GM23338 (cell line): ENCODE measurements around the gene KRT81.

Experiments
- CREB1 ChIP-seq: fragments of 250-450 bp; sonication (Bioruptor Pico); IDR thresholded peaks from 2 replicates; pipeline ENCODE4 v1.5.0; 2020; ENCODE audit warnings: low read depth, mild to moderate bottlenecking, moderate library complexity
- EZH2 ChIP-seq: fragments of 200-600 bp; sonication (generic); IDR thresholded peaks from one replicate; pipeline ENCODE4 v1.8.0; 2017; ENCODE audit warnings: antibody characterized with exemption, mild to moderate bottlenecking, low read depth; ENCODE audit not compliant: unreplicated experiment
- EZH2phosphoT487 ChIP-seq: fragments of 200-600 bp; sonication (generic); IDR thresholded peaks from one replicate; pipeline ENCODE4 v1.8.1; 2018; ENCODE audit warnings: antibody characterized with exemption; ENCODE audit not compliant: unreplicated experiment
- JUNB ChIP-seq: IDR thresholded peaks from one replicate; pipeline ENCODE4 v1.6.1; 2016; ENCODE audit warnings: antibody characterized with exemption; ENCODE audit not compliant: unreplicated experiment
- NANOG ChIP-seq: IDR thresholded peaks from 2 replicates; pipeline ENCODE4 v1.6.1; 2016; ENCODE audit warnings: antibody characterized with exemption, borderline replicate concordance
- POLR2AphosphoS5 ChIP-seq: IDR thresholded peaks from 2 replicates; pipeline ENCODE4 v1.6.1; 2016; ENCODE audit warnings: antibody characterized with exemption, low read depth
- STAT1 ChIP-seq: IDR thresholded peaks from one replicate; pipeline ENCODE4 v1.6.1; 2016; ENCODE audit warnings: antibody characterized with exemption; ENCODE audit not compliant: unreplicated experiment
- ZNF114 ChIP-seq: fragments of 250-450 bp; sonication (Bioruptor Pico); IDR thresholded peaks from 2 replicates; pipeline ENCODE4 v1.5.0; 2020; ENCODE audit warnings: mild to moderate bottlenecking, moderate library complexity
- ZNF331 ChIP-seq: fragments of 250-450 bp; sonication (Bioruptor Pico); IDR thresholded peaks from 2 replicates; pipeline ENCODE4 v1.5.0; 2020; ENCODE audit warnings: low read depth, mild to moderate bottlenecking, moderate library complexity
- TF ChIP-seq, protein P1 (sequence below), 2 experiments: fragments of 200-600 bp in 1 of 2; sonication (generic) in 1 of 2; conservative IDR thresholded peaks; 2 replicates each; pipeline versions ENCODE4 v1.5.1 to v1.6.1; 2016 to 2017; ENCODE audit warnings: antibody characterized with exemption in 2 of 2, low read depth in 2 of 2, mild to moderate bottlenecking in 2 of 2, moderate library complexity in 1 of 2
- TF ChIP-seq, protein P2 (sequence below): IDR thresholded peaks from one replicate; pipeline ENCODE4 v1.6.1; 2018; ENCODE audit warnings: antibody characterized with exemption; ENCODE audit not compliant: unreplicated experiment
- TF ChIP-seq, protein P3 (sequence below): IDR thresholded peaks from 2 replicates; pipeline ENCODE4 v1.6.1; 2016; ENCODE audit warnings: antibody characterized with exemption

DNA sequence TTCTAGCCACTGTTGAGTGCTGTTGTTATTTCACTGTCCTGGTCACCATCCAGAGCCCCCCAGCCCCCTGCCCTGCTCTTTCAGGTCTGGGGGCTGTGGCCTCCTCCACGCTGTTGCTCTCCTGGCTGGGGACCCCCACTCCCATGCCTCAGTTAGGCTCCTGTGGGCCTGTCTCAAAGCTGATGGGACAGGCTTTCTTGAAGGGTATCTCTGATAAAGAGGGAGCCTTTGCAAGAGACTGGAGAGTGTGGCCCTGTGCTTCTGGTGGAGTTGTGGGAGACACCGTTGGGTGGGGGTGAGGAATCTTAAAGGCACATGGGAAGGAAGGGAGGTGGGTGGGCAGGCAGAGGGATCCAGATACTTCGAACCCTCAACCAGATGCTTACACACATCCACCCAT lies 29.0 kb downstream of the KRT81 start:
- TF ChIP-seq EZH2phosphoT487 = no peak
- TF ChIP-seq EZH2 = no peak
- TF ChIP-seq, protein P1, sequence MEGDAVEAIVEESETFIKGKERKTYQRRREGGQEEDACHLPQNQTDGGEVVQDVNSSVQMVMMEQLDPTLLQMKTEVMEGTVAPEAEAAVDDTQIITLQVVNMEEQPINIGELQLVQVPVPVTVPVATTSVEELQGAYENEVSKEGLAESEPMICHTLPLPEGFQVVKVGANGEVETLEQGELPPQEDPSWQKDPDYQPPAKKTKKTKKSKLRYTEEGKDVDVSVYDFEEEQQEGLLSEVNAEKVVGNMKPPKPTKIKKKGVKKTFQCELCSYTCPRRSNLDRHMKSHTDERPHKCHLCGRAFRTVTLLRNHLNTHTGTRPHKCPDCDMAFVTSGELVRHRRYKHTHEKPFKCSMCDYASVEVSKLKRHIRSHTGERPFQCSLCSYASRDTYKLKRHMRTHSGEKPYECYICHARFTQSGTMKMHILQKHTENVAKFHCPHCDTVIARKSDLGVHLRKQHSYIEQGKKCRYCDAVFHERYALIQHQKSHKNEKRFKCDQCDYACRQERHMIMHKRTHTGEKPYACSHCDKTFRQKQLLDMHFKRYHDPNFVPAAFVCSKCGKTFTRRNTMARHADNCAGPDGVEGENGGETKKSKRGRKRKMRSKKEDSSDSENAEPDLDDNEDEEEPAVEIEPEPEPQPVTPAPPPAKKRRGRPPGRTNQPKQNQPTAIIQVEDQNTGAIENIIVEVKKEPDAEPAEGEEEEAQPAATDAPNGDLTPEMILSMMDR (conservative IDR thresholded peaks at IDR 0.05; ENCODE audit: low read depth in 2 of 2) = no peak
- TF ChIP-seq, protein P2, sequence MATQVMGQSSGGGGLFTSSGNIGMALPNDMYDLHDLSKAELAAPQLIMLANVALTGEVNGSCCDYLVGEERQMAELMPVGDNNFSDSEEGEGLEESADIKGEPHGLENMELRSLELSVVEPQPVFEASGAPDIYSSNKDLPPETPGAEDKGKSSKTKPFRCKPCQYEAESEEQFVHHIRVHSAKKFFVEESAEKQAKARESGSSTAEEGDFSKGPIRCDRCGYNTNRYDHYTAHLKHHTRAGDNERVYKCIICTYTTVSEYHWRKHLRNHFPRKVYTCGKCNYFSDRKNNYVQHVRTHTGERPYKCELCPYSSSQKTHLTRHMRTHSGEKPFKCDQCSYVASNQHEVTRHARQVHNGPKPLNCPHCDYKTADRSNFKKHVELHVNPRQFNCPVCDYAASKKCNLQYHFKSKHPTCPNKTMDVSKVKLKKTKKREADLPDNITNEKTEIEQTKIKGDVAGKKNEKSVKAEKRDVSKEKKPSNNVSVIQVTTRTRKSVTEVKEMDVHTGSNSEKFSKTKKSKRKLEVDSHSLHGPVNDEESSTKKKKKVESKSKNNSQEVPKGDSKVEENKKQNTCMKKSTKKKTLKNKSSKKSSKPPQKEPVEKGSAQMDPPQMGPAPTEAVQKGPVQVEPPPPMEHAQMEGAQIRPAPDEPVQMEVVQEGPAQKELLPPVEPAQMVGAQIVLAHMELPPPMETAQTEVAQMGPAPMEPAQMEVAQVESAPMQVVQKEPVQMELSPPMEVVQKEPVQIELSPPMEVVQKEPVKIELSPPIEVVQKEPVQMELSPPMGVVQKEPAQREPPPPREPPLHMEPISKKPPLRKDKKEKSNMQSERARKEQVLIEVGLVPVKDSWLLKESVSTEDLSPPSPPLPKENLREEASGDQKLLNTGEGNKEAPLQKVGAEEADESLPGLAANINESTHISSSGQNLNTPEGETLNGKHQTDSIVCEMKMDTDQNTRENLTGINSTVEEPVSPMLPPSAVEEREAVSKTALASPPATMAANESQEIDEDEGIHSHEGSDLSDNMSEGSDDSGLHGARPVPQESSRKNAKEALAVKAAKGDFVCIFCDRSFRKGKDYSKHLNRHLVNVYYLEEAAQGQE = no peak
- TF ChIP-seq POLR2AphosphoS5 = no peak
- no peak for TF ChIP-seq CREB1 (CRISPR knock-in tag)
- TF ChIP-seq, protein P3, sequence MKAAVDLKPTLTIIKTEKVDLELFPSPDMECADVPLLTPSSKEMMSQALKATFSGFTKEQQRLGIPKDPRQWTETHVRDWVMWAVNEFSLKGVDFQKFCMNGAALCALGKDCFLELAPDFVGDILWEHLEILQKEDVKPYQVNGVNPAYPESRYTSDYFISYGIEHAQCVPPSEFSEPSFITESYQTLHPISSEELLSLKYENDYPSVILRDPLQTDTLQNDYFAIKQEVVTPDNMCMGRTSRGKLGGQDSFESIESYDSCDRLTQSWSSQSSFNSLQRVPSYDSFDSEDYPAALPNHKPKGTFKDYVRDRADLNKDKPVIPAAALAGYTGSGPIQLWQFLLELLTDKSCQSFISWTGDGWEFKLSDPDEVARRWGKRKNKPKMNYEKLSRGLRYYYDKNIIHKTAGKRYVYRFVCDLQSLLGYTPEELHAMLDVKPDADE = no peak
- no peak for TF ChIP-seq JUNB
- TF ChIP-seq ZNF331 (CRISPR knock-in tag) = no peak
- TF ChIP-seq NANOG = no peak
- TF ChIP-seq ZNF114 (CRISPR knock-in tag) = no peak
- TF ChIP-seq STAT1 = no peak
